Panc1 (cell line): ENCODE results near the gene CRISPLD2.

Source experiments
- POLR2AphosphoS5 ChIP-seq: IDR thresholded peaks from 2 replicates; pipeline ENCODE4 v1.6.1; 2012; ENCODE audit warnings: mild to moderate bottlenecking, low read depth, low read length, moderate library complexity
- SIN3A ChIP-seq: IDR thresholded peaks from 2 replicates; pipeline ENCODE4 v1.6.1; 2012; ENCODE audit warnings: low read depth, mild to moderate bottlenecking, low read length, moderate library complexity, borderline replicate concordance; ENCODE audit not compliant: insufficient read depth
- TF ChIP-seq, protein P1 (sequence below): fragments of 450-650 bp; IDR thresholded peaks from 2 replicates; pipeline ENCODE4 v1.5.1; 2017; ENCODE audit warnings: mild to moderate bottlenecking

DNA sequence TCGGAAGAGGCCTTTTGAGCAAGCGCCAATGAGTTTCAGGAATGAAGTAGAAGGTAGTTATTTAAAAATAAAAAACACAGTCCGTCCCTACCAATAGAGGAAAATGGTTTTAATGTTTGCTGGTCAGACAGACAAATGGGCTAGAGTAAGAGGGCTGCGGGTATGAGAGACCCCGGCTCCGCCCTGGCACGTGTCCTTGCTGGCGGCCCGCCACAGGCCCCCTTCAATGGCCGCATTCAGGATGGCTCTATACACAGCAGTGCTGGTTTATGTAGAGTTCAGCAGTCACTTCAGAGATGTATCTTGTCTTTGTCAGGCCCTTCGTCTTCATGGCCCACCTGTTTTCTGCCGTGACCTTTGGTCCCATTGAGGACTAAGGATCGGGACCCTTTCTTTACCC is 87.3 kb downstream of the CRISPLD2 start:
- TF ChIP-seq POLR2AphosphoS5, result no peak
- no peak for TF ChIP-seq SIN3A
- TF ChIP-seq, protein P1, sequence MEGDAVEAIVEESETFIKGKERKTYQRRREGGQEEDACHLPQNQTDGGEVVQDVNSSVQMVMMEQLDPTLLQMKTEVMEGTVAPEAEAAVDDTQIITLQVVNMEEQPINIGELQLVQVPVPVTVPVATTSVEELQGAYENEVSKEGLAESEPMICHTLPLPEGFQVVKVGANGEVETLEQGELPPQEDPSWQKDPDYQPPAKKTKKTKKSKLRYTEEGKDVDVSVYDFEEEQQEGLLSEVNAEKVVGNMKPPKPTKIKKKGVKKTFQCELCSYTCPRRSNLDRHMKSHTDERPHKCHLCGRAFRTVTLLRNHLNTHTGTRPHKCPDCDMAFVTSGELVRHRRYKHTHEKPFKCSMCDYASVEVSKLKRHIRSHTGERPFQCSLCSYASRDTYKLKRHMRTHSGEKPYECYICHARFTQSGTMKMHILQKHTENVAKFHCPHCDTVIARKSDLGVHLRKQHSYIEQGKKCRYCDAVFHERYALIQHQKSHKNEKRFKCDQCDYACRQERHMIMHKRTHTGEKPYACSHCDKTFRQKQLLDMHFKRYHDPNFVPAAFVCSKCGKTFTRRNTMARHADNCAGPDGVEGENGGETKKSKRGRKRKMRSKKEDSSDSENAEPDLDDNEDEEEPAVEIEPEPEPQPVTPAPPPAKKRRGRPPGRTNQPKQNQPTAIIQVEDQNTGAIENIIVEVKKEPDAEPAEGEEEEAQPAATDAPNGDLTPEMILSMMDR, result no peak
